Urothelium cell line (cell line): ENCODE data around the gene SLC51B.
"Not testable (repeated sequence)": the region's sequence is repeated elsewhere in the genome, so short reads cannot be mapped to it uniquely, and the experiment has no call there.

Experiments
- DNase-seq: peaks from one replicate; pipeline ENCODE4 v3.0.0; 2011; ENCODE audit warnings: low spot score, mixed read lengths
- FAIRE-seq: peaks from 2 replicates; lab custom pipeline; 2011; peaks lifted over from hg19 to GRCh38; lab: Jason Lieb, UNC

SLC51B gene

GRCh38 chr15:65044724-65045481 is at the start of gene SLC51B:
Gene SLC51B, plus strand, starts transcription at chr15:65045387. Its CDS starts 4,618 bp downstream, at chr15:65050005.
- no peak for DNase-seq

GRCh38 chr15:64997066-64997465 is 48.1 kb upstream of the SLC51B start:
- FAIRE-seq = no peak
- DNase-seq = no peak

More at GRCh38 chr15:65044724-65045481, at the start of gene SLC51B:
- FAIRE-seq = no peak

- no peak for FAIRE-seq
- DNase-seq = no peak
Measured at GRCh38 chr15:64997745-64998375, 47.3 kb upstream of the SLC51B start.

GRCh38 chr15:65004993-65005392 is 40.2 kb upstream of the SLC51B start:
- no peak for DNase-seq
- no peak for FAIRE-seq

- DNase-seq (no peak), FAIRE-seq (no peak)
Measured at GRCh38 chr15:65006876-65007275, 38.3 kb upstream of the SLC51B start.

GRCh38 chr15:65008983-65009382 is 36.2 kb upstream of the SLC51B start:
- FAIRE-seq = peak; percentile 27

GRCh38 chr15:65011198-65011597 is 34.0 kb upstream of the SLC51B start:
- not testable (repeated sequence) for DNase-seq, FAIRE-seq

More at GRCh38 chr15:65008983-65009382, 36.2 kb upstream of the SLC51B start:
- no peak for DNase-seq

- DNase-seq (peak; percentile 24), FAIRE-seq (peak; percentile 53)
Measured at GRCh38 chr15:65020419-65020818, 24.8 kb upstream of the SLC51B start.

- FAIRE-seq (no peak), DNase-seq (no peak)
Measured at GRCh38 chr15:65021488-65021887, 23.7 kb upstream of the SLC51B start.

- FAIRE-seq (no peak), DNase-seq (no peak)
Measured at GRCh38 chr15:65026756-65027155, 18.4 kb upstream of the SLC51B start.

GRCh38 chr15:65027593-65027992 is 17.6 kb upstream of the SLC51B start:
- DNase-seq (no peak), FAIRE-seq (no peak)

GRCh38 chr15:65028338-65028737 is 16.8 kb upstream of the SLC51B start:
- FAIRE-seq (no peak), DNase-seq (no peak)

GRCh38 chr15:65028921-65029735 is 16.1 kb upstream of the SLC51B start, which contains the start of gene MTFMT:
Gene MTFMT, minus strand, starts transcription at chr15:65029639. Its CDS starts 26 bp downstream, at chr15:65029613.
- DNase-seq (peak; percentile 99), FAIRE-seq (peak; percentile 89)

- DNase-seq (no peak), FAIRE-seq (no peak)
Measured at GRCh38 chr15:65029736-65030208, 15.4 kb upstream of the SLC51B start.

GRCh38 chr15:65032801-65033537 is 12.2 kb upstream of the SLC51B start:
- FAIRE-seq (peak; percentile 92), DNase-seq (peak; percentile 81)

- peak; percentile 58 for DNase-seq
- FAIRE-seq = no peak
Measured at GRCh38 chr15:65033659-65034269, 11.4 kb upstream of the SLC51B start.

GRCh38 chr15:65034719-65035118 is 10.5 kb upstream of the SLC51B start:
- FAIRE-seq (no peak), DNase-seq (no peak)

GRCh38 chr15:65037309-65037708 is 7.9 kb upstream of the SLC51B start:
- FAIRE-seq = no peak
- no peak for DNase-seq

GRCh38 chr15:65038428-65038827 is 6.8 kb upstream of the SLC51B start:
- no peak for FAIRE-seq
- no peak for DNase-seq

GRCh38 chr15:65038836-65039235 is 6.4 kb upstream of the SLC51B start:
- FAIRE-seq = peak; percentile 13

More at GRCh38 chr15:65038836-65039235, 6.4 kb upstream of the SLC51B start:
- DNase-seq = no peak
